ENCODE results near the gene EIF2A. TPM values are rescaled to one million over a fixed set of nuclear protein-coding genes. Genes with fewer than 3 reads are reported as not detected.

Gene EIF2A
- total RNA-seq, 3 donors from 2014 or later (not counting 1 experiment from before 2014, with no cell fraction given): 102 to 124 (median 108) TPM

- 21% methylated on average over 9 of the region's 9 CpGs for WGBS (ENCODE audit: insufficient coverage)
- ATAC-seq (no peak), DNase-seq (no peak)
- Histone ChIP-seq H3K27ac (ENCODE audit: low read length) (peak overlapping the region; percentile 42), H3K4me1 (ENCODE audit: control insufficient read depth, insufficient read depth, low read length) (peaks cover 42% of the 10 kb centered on the region), H3K36me3 (ENCODE audit: control insufficient read depth, insufficient read depth, low read length) (peaks cover 2% of the 10 kb centered on the region), H3K27me3 (ENCODE audit: control insufficient read depth, insufficient read depth, low read length) (no peaks in the 10 kb centered on the region), H3K4me3 (ENCODE audit: low read length) (no peak overlapping the region), H3K9me3 (ENCODE audit: control insufficient read depth, insufficient read depth, low read length) (no peaks in the 10 kb centered on the region)
- TF ChIP-seq, protein P1, sequence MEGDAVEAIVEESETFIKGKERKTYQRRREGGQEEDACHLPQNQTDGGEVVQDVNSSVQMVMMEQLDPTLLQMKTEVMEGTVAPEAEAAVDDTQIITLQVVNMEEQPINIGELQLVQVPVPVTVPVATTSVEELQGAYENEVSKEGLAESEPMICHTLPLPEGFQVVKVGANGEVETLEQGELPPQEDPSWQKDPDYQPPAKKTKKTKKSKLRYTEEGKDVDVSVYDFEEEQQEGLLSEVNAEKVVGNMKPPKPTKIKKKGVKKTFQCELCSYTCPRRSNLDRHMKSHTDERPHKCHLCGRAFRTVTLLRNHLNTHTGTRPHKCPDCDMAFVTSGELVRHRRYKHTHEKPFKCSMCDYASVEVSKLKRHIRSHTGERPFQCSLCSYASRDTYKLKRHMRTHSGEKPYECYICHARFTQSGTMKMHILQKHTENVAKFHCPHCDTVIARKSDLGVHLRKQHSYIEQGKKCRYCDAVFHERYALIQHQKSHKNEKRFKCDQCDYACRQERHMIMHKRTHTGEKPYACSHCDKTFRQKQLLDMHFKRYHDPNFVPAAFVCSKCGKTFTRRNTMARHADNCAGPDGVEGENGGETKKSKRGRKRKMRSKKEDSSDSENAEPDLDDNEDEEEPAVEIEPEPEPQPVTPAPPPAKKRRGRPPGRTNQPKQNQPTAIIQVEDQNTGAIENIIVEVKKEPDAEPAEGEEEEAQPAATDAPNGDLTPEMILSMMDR (IDR thresholded peaks at IDR 0.05): no peak
- no peaks in the 10 kb centered on the region for H3K36me3 Mint-ChIP-seq
- peaks cover 83 to 85% of the 10 kb centered on the region in 2 donors for H3K4me1 Mint-ChIP-seq
- H3K9me3 Mint-ChIP-seq: no peaks in the 10 kb centered on the region
- peak overlapping the region; percentile 88 to 98 for H3K27ac Mint-ChIP-seq
- peak overlapping the region; percentile 79 for H3K4me3 Mint-ChIP-seq
- intact Hi-C loops (cut with micrococcal nuclease): no loop called here
- no peaks in the 10 kb centered on the region for H3K27me3 Mint-ChIP-seq (ENCODE audit: low read depth in 2 of 2)
Observed at GRCh38 chr3:150605998-150606641, 59.5 kb downstream of the EIF2A start.

DNA sequence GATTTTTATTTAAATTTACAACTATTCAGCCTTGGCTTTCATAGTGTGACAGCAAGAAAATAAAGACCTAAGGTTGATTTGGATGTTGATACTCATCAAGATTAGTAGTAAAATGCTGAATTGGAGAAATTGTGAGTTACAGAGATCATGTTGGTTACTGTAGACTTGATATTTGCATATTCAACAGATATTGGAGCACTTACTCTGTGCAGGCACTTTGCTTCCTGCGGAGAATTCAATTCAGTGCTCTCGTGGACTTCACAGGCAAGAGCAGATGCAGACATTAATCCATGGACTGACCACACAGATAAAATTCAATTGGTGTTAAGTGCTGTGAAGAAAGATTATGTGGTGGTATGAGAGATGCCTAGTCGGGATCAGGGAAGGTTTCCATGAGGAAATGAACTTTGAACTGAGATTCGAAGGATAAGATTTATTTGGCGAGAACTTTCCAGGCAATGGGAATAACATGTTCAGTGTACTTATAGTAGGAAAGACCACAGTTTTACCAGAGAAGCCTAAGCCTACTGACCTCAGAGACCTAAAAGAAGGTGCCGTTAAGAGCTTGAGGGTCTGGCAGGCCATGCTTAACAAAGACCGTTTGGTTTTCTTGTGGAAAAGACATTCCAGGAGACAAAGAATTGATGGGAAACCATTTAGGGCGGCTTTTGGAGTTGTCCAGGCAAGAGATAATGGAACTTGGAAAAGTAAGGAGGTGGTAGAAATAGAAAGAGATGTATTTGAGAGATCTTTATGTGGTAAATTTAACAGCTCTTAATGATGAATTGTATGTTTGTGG lies 60.9 kb downstream of the EIF2A start:
- Mint-ChIP-seq H3K27me3 (ENCODE audit: low read depth in 2 of 2) (no peaks in the 10 kb centered on the region), H3K4me1 (peaks cover 79 to 84% of the 10 kb centered on the region in 2 donors), H3K27ac (peak overlapping the region; percentile 88 to 98), H3K9me3 (no peaks in the 10 kb centered on the region), H3K4me3 (peak overlapping the region; percentile 61), H3K36me3 (no peaks in the 10 kb centered on the region)
- DNase-seq (no peak), ATAC-seq (no peak)
- Histone ChIP-seq H3K9me3 (ENCODE audit: control insufficient read depth, insufficient read depth, low read length) (no peaks in the 10 kb centered on the region), H3K36me3 (ENCODE audit: control insufficient read depth, insufficient read depth, low read length) (peaks cover 9% of the 10 kb centered on the region), H3K4me1 (ENCODE audit: control insufficient read depth, insufficient read depth, low read length) (peaks cover 38% of the 10 kb centered on the region), H3K4me3 (ENCODE audit: low read length) (no peak overlapping the region), H3K27me3 (ENCODE audit: control insufficient read depth, insufficient read depth, low read length) (no peaks in the 10 kb centered on the region), H3K27ac (ENCODE audit: low read length) (no peak overlapping the region)
- TF ChIP-seq, protein P1 (IDR thresholded peaks at IDR 0.05): no peak
- WGBS (ENCODE audit: insufficient coverage): 79% methylated on average over 8 of the region's 8 CpGs
- intact Hi-C loops (cut with micrococcal nuclease): no loop called here

- ATAC-seq (no peak), DNase-seq (no peak)
- Histone ChIP-seq H3K36me3 (ENCODE audit: control insufficient read depth, insufficient read depth, low read length) (peaks cover 11% of the 10 kb centered on the region), H3K9me3 (ENCODE audit: control insufficient read depth, insufficient read depth, low read length) (no peaks in the 10 kb centered on the region), H3K27ac (ENCODE audit: low read length) (no peak overlapping the region), H3K4me1 (ENCODE audit: control insufficient read depth, insufficient read depth, low read length) (peaks cover 32% of the 10 kb centered on the region), H3K4me3 (ENCODE audit: low read length) (no peak overlapping the region), H3K27me3 (ENCODE audit: control insufficient read depth, insufficient read depth, low read length) (no peaks in the 10 kb centered on the region)
- H3K9me3 Mint-ChIP-seq: no peaks in the 10 kb centered on the region
- H3K4me1 Mint-ChIP-seq: peaks cover 80 to 88% of the 10 kb centered on the region in 2 donors
- intact Hi-C loops (cut with micrococcal nuclease): no loop called here
- peak overlapping the region; percentile 23 for H3K4me3 Mint-ChIP-seq
- WGBS (ENCODE audit: insufficient coverage): 0% methylated on average over 1 of the region's 1 CpG
- TF ChIP-seq, protein P1 (IDR thresholded peaks at IDR 0.05): no peak
- no peaks in the 10 kb centered on the region for H3K36me3 Mint-ChIP-seq
- H3K27ac Mint-ChIP-seq: peak overlapping the region; percentile 88 to 98
- H3K27me3 Mint-ChIP-seq (ENCODE audit: low read depth in 2 of 2): no peaks in the 10 kb centered on the region
Observed at GRCh38 chr3:150609988-150610387, 63.4 kb downstream of the EIF2A start.
